C4-2B (cell line): Measurements from ENCODE around the gene WDR90.

Source experiments
- ZFX ChIP-seq: fragments of 450-650 bp; IDR thresholded peaks from 2 replicates; pipeline ENCODE4 v1.6.1; 2017
- TF ChIP-seq, protein P1 (sequence below): fragments of 450-650 bp; conservative IDR thresholded peaks from 2 replicates; pipeline ENCODE4 v1.5.1; 2017; ENCODE audit warnings: mild to moderate bottlenecking

DNA sequence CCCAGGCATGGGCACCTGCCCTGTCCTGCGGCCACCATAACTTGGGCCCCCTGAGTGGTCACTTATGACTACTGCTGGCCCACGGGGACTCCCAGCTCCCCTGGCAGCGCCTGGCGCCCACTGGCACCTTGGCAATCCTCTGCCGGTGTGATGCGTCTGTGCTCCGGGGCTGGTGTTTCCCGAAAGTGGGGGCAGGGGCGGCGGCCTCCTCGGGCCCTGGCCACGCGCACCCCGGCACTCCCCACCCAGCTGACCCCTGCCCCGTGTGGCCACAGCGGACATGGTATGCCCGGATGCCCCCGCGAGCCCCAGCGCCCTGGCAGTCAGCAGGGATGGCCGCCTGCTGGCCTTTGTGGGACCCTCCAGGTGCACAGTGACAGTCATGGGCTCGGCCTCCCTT, 8.3 kb downstream of the WDR90 start:
- TF ChIP-seq, protein P1, sequence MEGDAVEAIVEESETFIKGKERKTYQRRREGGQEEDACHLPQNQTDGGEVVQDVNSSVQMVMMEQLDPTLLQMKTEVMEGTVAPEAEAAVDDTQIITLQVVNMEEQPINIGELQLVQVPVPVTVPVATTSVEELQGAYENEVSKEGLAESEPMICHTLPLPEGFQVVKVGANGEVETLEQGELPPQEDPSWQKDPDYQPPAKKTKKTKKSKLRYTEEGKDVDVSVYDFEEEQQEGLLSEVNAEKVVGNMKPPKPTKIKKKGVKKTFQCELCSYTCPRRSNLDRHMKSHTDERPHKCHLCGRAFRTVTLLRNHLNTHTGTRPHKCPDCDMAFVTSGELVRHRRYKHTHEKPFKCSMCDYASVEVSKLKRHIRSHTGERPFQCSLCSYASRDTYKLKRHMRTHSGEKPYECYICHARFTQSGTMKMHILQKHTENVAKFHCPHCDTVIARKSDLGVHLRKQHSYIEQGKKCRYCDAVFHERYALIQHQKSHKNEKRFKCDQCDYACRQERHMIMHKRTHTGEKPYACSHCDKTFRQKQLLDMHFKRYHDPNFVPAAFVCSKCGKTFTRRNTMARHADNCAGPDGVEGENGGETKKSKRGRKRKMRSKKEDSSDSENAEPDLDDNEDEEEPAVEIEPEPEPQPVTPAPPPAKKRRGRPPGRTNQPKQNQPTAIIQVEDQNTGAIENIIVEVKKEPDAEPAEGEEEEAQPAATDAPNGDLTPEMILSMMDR = no peak
- no peak for TF ChIP-seq ZFX
